WTC11 (cell line): ENCODE data around the gene SBF2. TPM values are rescaled to one million over a fixed set of nuclear protein-coding genes. Genes with fewer than 3 reads are reported as not detected.

Experiments
- ATAC-seq: fragments of 200-7000 bp; cut with Tn5 transposase; 2 replicates; pipeline ENCODE4 v1.10.0; 2021; ENCODE audit warnings: mild to moderate bottlenecking, moderate library complexity
- CTCF ChIA-PET: fragments of 300-600 bp; sonication (Branson Sonifier 250); formaldehyde crosslinking; loops from one replicate; lab custom pipeline; 2021; ENCODE audit warnings: antibody characterized with exemption; lab: Charles Lee
- POLR2A ChIA-PET: fragments of 350-600 bp; sonication (Branson Sonifier 250); formaldehyde crosslinking; loops from one replicate; lab custom pipeline; 2021; ENCODE audit warnings: antibody characterized with exemption; lab: Charles Lee
- DNase-seq: peaks from one replicate; pipeline ENCODE4 v3.0.0; 2021; ENCODE audit warnings: low spot score
- H3K27ac Mint-ChIP-seq: 2 replicates; pipeline ENCODE4 v1.8.0; 2021; ENCODE audit warnings: mixed read lengths
- H3K27me3 Mint-ChIP-seq: 2 replicates; pipeline ENCODE4 v1.8.0; 2021; ENCODE audit warnings: low read depth, mild to moderate bottlenecking, moderate library complexity, mixed read lengths
- H3K36me3 Mint-ChIP-seq: 2 replicates; pipeline ENCODE4 v1.8.0; 2021; ENCODE audit warnings: mixed read lengths
- H3K4me1 Mint-ChIP-seq: 2 replicates; pipeline ENCODE4 v1.8.0; 2022; ENCODE audit warnings: mixed read lengths
- H3K4me3 Mint-ChIP-seq: 2 replicates; pipeline ENCODE4 v1.8.0; 2021; ENCODE audit warnings: mild to moderate bottlenecking, moderate library complexity, mixed read lengths
- H3K9me3 Mint-ChIP-seq: 2 replicates; pipeline ENCODE4 v1.8.0; 2021; ENCODE audit warnings: mixed read lengths
- ARID4B ChIP-seq: sonication (generic); formaldehyde crosslinking; IDR thresholded peaks from 2 replicates; pipeline ENCODE4 v1.8.0; 2023; ENCODE audit warnings: missing genetic modification reagents, mild to moderate bottlenecking, borderline replicate concordance
- ATF1 ChIP-seq: sonication (generic); formaldehyde crosslinking; IDR thresholded peaks from 2 replicates; pipeline ENCODE4 v1.8.1; 2023; ENCODE audit warnings: mild to moderate bottlenecking, moderate library complexity, missing genetic modification reagents
- CBFB ChIP-seq: sonication (generic); formaldehyde crosslinking; IDR thresholded peaks from 2 replicates; pipeline ENCODE4 v1.8.1; 2022; ENCODE audit warnings: mild to moderate bottlenecking, low read depth, missing genetic modification reagents
- CREB1 ChIP-seq: sonication (generic); formaldehyde crosslinking; IDR thresholded peaks from 2 replicates; pipeline ENCODE4 v1.8.0; 2023; ENCODE audit warnings: mild to moderate bottlenecking, missing genetic modification reagents
- FOXP1 ChIP-seq: sonication (generic); formaldehyde crosslinking; IDR thresholded peaks from 2 replicates; pipeline ENCODE4 v1.8.0; 2022; ENCODE audit warnings: missing genetic modification reagents, mild to moderate bottlenecking, moderate library complexity, borderline replicate concordance
- GABPB1 ChIP-seq: sonication (generic); formaldehyde crosslinking; IDR thresholded peaks from 2 replicates; pipeline ENCODE4 v1.8.1; 2023; ENCODE audit warnings: mild to moderate bottlenecking, missing genetic modification reagents
- IRF1 ChIP-seq: sonication (generic); formaldehyde crosslinking; IDR thresholded peaks from 2 replicates; pipeline ENCODE4 v1.8.0; 2023; ENCODE audit warnings: missing genetic modification reagents
- JAZF1 ChIP-seq: fragments of 250-450 bp; sonication (Bioruptor Pico); IDR thresholded peaks from 2 replicates; pipeline ENCODE4 v1.9.0; 2021; ENCODE audit warnings: moderate library complexity, mild to moderate bottlenecking, inconsistent platforms
- NR2C2 ChIP-seq: sonication (generic); formaldehyde crosslinking; IDR thresholded peaks from 2 replicates; pipeline ENCODE4 v1.8.0; 2022; ENCODE audit warnings: mild to moderate bottlenecking, missing genetic modification reagents
- NR3C1 ChIP-seq: sonication (generic); formaldehyde crosslinking; conservative IDR thresholded peaks from 2 replicates; pipeline ENCODE4 v1.8.1; 2023; ENCODE audit warnings: low read depth, mild to moderate bottlenecking, missing genetic modification reagents
- PREB ChIP-seq: sonication (generic); formaldehyde crosslinking; IDR thresholded peaks from 2 replicates; pipeline ENCODE4 v1.8.1; 2022; ENCODE audit warnings: mild to moderate bottlenecking, missing genetic modification reagents, moderate library complexity, borderline replicate concordance
- RELA ChIP-seq: sonication (generic); formaldehyde crosslinking; IDR thresholded peaks from 2 replicates; pipeline ENCODE4 v1.8.1; 2022; ENCODE audit warnings: missing genetic modification reagents, mild to moderate bottlenecking, borderline replicate concordance
- STAT6 ChIP-seq: sonication (generic); formaldehyde crosslinking; conservative IDR thresholded peaks from 2 replicates; pipeline ENCODE4 v1.8.1; 2023; ENCODE audit warnings: mild to moderate bottlenecking, low read depth, missing genetic modification reagents, moderate library complexity
- TEAD4 ChIP-seq: sonication (generic); formaldehyde crosslinking; IDR thresholded peaks from 2 replicates; pipeline ENCODE4 v1.8.0; 2022; ENCODE audit warnings: mild to moderate bottlenecking, missing genetic modification reagents
- ZBTB43 ChIP-seq: sonication (generic); formaldehyde crosslinking; IDR thresholded peaks from 2 replicates; pipeline ENCODE4 v1.8.1; 2023; ENCODE audit warnings: mild to moderate bottlenecking, missing genetic modification reagents
- ZNF317 ChIP-seq: sonication (generic); formaldehyde crosslinking; IDR thresholded peaks from 2 replicates; pipeline ENCODE4 v1.8.1; 2023; ENCODE audit warnings: low read depth, mild to moderate bottlenecking, moderate library complexity, missing genetic modification reagents, borderline replicate concordance
- ZNF423 ChIP-seq: fragments of 250-450 bp; sonication (Bioruptor Pico); IDR thresholded peaks from 2 replicates; pipeline ENCODE4 v2.1.2; 2022; ENCODE audit warnings: mild to moderate bottlenecking, moderate library complexity
- ZNF671 ChIP-seq: fragments of 250-450 bp; sonication (Bioruptor Pico); IDR thresholded peaks from 2 replicates; pipeline ENCODE4 v1.8.0; 2021; ENCODE audit warnings: mild to moderate bottlenecking
- total RNA-seq: library from RNA; stranded (reverse); gene quantifications from 3 replicates; pipeline ENCODE4 v1.2.3, GENCODE V29; 2021

Gene SBF2
- total RNA-seq, 1 experiment from 2014 or later: 47.6 TPM

GRCh38 chr11:9755561-9756185 is 538.3 kb downstream of the SBF2 start:
- DNase-seq (no peak), ATAC-seq (no peak)
- ChIA-PET POLR2A (no interaction called here), CTCF (interaction anchor here (0.6 to 2.5 kb wide), 4 partner anchors 41 to 552 kb away, joined by 3 to 11 read pairs (median 4); no protein-coding TSS in a partner anchor)
- no peak for TF ChIP-seq PREB (CRISPR knock-in tag)
- no peak for TF ChIP-seq ZNF423
- no peak for TF ChIP-seq CBFB (CRISPR knock-in tag)
- TF ChIP-seq STAT6 (CRISPR knock-in tag): no peak
- no peak for TF ChIP-seq FOXP1 (CRISPR knock-in tag)
- TF ChIP-seq ZNF317: no peak
- TF ChIP-seq IRF1 (CRISPR knock-in tag): no peak
- TF ChIP-seq ARID4B (CRISPR knock-in tag): no peak
- Mint-ChIP-seq H3K27ac (peak overlapping the region; percentile 18; the same call in 1 of the 2 replicates), H3K27me3 (0 out of 2 replicates have a peak, but pooled peaks cover 3% of the 10 kb centered on the region), H3K4me1 (peaks cover 39% of the 10 kb centered on the region), H3K4me3 (no peak overlapping the region), H3K36me3 (peaks cover 12% of the 10 kb centered on the region), H3K9me3 (no peaks in the 10 kb centered on the region)

GRCh38 chr11:9754010-9754471 is 540.0 kb downstream of the SBF2 start:
- Mint-ChIP-seq H3K36me3 (peaks cover 22% of the 10 kb centered on the region), H3K4me1 (peaks cover 35% of the 10 kb centered on the region), H3K27ac (peak overlapping the region; percentile 70; the same call in 1 of the 2 replicates), H3K9me3 (no peaks in the 10 kb centered on the region), H3K4me3 (no peak overlapping the region), H3K27me3 (0 out of 2 replicates have a peak, but pooled peaks cover 2% of the 10 kb centered on the region)
- POLR2A ChIA-PET: no interaction called here
- DNase-seq: no peak
- CTCF ChIA-PET: interaction anchor here (0.5 to 1.5 kb wide), 6 partner anchors 108 to 550 kb away, joined by 3 to 6 read pairs (median 4); partner anchors contain the start of gene ADM
- ATAC-seq: no peak
- TF ChIP-seq TEAD4 (no peak), NR3C1 (CRISPR knock-in tag) (no peak), ZNF671 (CRISPR knock-in tag) (no peak), PREB (CRISPR knock-in tag) (no peak), GABPB1 (CRISPR knock-in tag) (no peak), RELA (no peak), ATF1 (CRISPR knock-in tag) (no peak), ZBTB43 (CRISPR knock-in tag) (no peak), CREB1 (CRISPR knock-in tag) (no peak), JAZF1 (CRISPR knock-in tag) (no peak), STAT6 (CRISPR knock-in tag) (no peak), NR2C2 (CRISPR knock-in tag) (no peak)
